Measurements from ENCODE around the gene SIRPA.

- no peak for TF ChIP-seq EZH2 (IDR thresholded peaks at IDR 0.05; ENCODE audit: low read length)
- TF ChIP-seq, protein P1, sequence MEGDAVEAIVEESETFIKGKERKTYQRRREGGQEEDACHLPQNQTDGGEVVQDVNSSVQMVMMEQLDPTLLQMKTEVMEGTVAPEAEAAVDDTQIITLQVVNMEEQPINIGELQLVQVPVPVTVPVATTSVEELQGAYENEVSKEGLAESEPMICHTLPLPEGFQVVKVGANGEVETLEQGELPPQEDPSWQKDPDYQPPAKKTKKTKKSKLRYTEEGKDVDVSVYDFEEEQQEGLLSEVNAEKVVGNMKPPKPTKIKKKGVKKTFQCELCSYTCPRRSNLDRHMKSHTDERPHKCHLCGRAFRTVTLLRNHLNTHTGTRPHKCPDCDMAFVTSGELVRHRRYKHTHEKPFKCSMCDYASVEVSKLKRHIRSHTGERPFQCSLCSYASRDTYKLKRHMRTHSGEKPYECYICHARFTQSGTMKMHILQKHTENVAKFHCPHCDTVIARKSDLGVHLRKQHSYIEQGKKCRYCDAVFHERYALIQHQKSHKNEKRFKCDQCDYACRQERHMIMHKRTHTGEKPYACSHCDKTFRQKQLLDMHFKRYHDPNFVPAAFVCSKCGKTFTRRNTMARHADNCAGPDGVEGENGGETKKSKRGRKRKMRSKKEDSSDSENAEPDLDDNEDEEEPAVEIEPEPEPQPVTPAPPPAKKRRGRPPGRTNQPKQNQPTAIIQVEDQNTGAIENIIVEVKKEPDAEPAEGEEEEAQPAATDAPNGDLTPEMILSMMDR (optimal IDR thresholded peaks at IDR 0.05 in 1 of 3, IDR thresholded peaks at IDR 0.05 in 1 of 3, conservative IDR thresholded peaks at IDR 0.05 in 1 of 3; ENCODE audit: extremely low read depth in 1 of 3, insufficient read depth in 2 of 3, low read length in 3 of 3) = no peak
Observed at GRCh38 chr20:1934156-1934555, 38.9 kb downstream of the SIRPA start.
